Testis (tissue), 2 donors: ENCODE data around the gene NHEJ1.

ENCODE experiments used
- POLR2A ChIP-seq: fragments of 450-650 bp; IDR thresholded peaks from one replicate; pipeline ENCODE4 v1.6.1; 2017; ENCODE audit warnings: antibody characterized with exemption, mild to moderate bottlenecking, moderate library complexity
- TF ChIP-seq, protein P1 (sequence below), 3 experiments: fragments of 450-650 bp in 2 of 3; fragments of 200-600 bp in 1 of 3; sonication (generic) in 1 of 3; IDR thresholded peaks; one replicate each; pipeline ENCODE4 v1.5.1; 2016 to 2019; ENCODE audit warnings: antibody characterized with exemption in 3 of 3, mild to moderate bottlenecking in 2 of 3, moderate library complexity in 1 of 3

DNA sequence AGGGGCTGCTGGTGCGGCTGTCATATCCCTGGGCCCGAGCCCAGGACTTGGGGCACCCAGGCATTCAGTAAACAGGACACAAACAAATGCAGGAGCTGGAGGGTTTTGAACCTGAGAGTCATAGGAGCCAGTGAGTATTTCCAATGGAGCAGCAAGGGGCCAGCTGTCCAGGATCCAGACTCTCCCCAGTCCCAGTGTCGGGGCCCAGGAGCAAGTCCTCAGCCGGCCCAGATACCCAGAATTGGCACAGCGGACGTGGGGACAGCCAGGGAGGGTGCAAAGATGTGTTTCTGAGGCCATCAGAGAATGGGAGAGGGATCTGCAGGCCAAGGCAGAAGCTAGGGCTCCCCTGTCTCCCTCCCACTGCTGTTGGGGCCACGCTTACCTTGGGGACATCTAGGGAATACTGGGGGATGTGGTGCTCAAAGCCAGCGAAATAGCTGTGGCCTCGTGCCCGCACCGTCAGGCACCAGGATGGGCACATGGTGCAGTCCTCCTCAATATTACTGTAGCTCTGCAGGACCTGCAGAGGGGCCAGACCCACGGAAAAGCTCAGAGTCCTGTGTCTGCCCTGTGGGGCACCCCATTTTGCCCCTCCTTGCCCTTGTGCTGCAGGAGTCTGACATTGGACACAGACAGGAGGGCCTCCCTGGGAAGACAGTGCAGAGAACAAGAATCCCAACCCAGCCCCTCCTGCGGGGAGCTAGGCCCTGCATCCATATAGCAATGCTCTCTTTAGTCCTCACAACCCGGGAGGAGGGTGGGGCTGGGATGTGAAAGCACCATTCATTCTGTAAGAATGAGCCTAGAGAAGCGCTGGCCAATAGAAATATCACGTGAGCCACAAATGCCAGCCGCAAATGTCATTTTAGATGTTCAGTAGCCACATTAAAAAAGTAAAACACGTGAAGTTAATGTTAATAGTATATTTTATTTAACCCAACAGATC, 134.7 kb downstream of the NHEJ1 start:
- TF ChIP-seq POLR2A: no peak
- TF ChIP-seq, protein P1, sequence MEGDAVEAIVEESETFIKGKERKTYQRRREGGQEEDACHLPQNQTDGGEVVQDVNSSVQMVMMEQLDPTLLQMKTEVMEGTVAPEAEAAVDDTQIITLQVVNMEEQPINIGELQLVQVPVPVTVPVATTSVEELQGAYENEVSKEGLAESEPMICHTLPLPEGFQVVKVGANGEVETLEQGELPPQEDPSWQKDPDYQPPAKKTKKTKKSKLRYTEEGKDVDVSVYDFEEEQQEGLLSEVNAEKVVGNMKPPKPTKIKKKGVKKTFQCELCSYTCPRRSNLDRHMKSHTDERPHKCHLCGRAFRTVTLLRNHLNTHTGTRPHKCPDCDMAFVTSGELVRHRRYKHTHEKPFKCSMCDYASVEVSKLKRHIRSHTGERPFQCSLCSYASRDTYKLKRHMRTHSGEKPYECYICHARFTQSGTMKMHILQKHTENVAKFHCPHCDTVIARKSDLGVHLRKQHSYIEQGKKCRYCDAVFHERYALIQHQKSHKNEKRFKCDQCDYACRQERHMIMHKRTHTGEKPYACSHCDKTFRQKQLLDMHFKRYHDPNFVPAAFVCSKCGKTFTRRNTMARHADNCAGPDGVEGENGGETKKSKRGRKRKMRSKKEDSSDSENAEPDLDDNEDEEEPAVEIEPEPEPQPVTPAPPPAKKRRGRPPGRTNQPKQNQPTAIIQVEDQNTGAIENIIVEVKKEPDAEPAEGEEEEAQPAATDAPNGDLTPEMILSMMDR (IDR thresholded peaks at IDR 0.05): no peak
